Keratinocyte (primary cell): ENCODE results near the gene SDK2. TPM values are rescaled to one million over a fixed set of nuclear protein-coding genes. Genes with fewer than 3 reads are reported as not detected.

Experiments
- DNase-seq: peaks from one replicate; pipeline ENCODE4 v3.0.0-alpha.2; 2011; ENCODE audit warnings: low read depth, missing footprints, low spot score
- FAIRE-seq: peaks from 2 replicates; lab custom pipeline; 2011; peaks lifted over from hg19 to GRCh38; lab: Jason Lieb, UNC
- H2AFZ ChIP-seq: 2 replicates; pipeline ENCODE4 v1.6.0; 2012; ENCODE audit warnings: low read length, control low read depth, inconsistent platforms; ENCODE audit not compliant: control insufficient read depth
- H3K27ac ChIP-seq: 2 replicates; pipeline ENCODE4 v1.5.1; 2011; ENCODE audit warnings: low read length; ENCODE audit not compliant: control insufficient read depth, insufficient read depth
- H3K27me3 ChIP-seq: 3 replicates; pipeline ENCODE4 v1.6.0; 2011; ENCODE audit warnings: low read length; ENCODE audit not compliant: control insufficient read depth, insufficient read depth; ENCODE audit errors: extremely low read depth
- H3K36me3 ChIP-seq, 2 experiments: 2 replicates in 1 of 2; 3 replicates in 1 of 2; pipeline ENCODE4 v1.5.1; 2011; ENCODE audit warnings: low read length in 2 of 2, mild to moderate bottlenecking in 1 of 2; ENCODE audit not compliant: control insufficient read depth in 2 of 2, insufficient read depth in 2 of 2; ENCODE audit errors: extremely low read depth in 1 of 2
- H3K4me1 ChIP-seq: 3 replicates; pipeline ENCODE4 v1.5.1; 2011; ENCODE audit warnings: low read length; ENCODE audit not compliant: control insufficient read depth, insufficient read depth; ENCODE audit errors: extremely low read depth
- H3K4me2 ChIP-seq: 3 replicates; pipeline ENCODE4 v1.6.0; 2011; ENCODE audit warnings: low read depth, low read length; ENCODE audit not compliant: control insufficient read depth, insufficient read depth; ENCODE audit errors: extremely low read depth
- H3K4me3 ChIP-seq, 3 experiments: fragments of 200-600 bp in 1 of 3; sonication (generic) in 1 of 3; 2 replicates in 2 of 3; 3 replicates in 1 of 3; pipeline ENCODE4 v1.5.1; 2011 to 2016; ENCODE audit warnings: low read length in 3 of 3, mild to moderate bottlenecking in 3 of 3, control low read depth in 2 of 3, inconsistent platforms in 1 of 3, low read depth in 1 of 3, mixed read lengths in 1 of 3, mixed run types in 1 of 3, moderate library complexity in 1 of 3; ENCODE audit not compliant: control insufficient read depth in 2 of 3, insufficient read depth in 2 of 3; ENCODE audit errors: extremely low read depth in 1 of 3
- H3K79me2 ChIP-seq: 2 replicates; pipeline ENCODE4 v1.6.0; 2012; ENCODE audit warnings: low read length; ENCODE audit not compliant: control insufficient read depth, insufficient read depth
- H3K9ac ChIP-seq: 3 replicates; pipeline ENCODE4 v1.6.0; 2011; ENCODE audit warnings: low read length; ENCODE audit not compliant: control insufficient read depth, insufficient read depth; ENCODE audit errors: extremely low read depth
- H3K9me1 ChIP-seq: 3 replicates; pipeline ENCODE4 v1.6.0; 2011; ENCODE audit warnings: low read length; ENCODE audit not compliant: control insufficient read depth, insufficient read depth; ENCODE audit errors: extremely low read depth
- H3K9me3 ChIP-seq: 2 replicates; pipeline ENCODE4 v1.5.1; 2012; ENCODE audit warnings: low read depth, low read length; ENCODE audit not compliant: control insufficient read depth
- H4K20me1 ChIP-seq: 3 replicates; pipeline ENCODE4 v1.6.0; 2011; ENCODE audit warnings: low read length; ENCODE audit not compliant: control insufficient read depth, insufficient read depth; ENCODE audit errors: extremely low read depth
- EZH2 ChIP-seq: IDR thresholded peaks from one replicate; pipeline ENCODE4 v1.6.1; 2012; ENCODE audit warnings: inconsistent platforms, mild to moderate bottlenecking, low read length, moderate library complexity
- dilution Hi-C: fragments of 300-500 bp; cut with MboI; formaldehyde crosslinking; loops from one replicate; pipeline ENCODE4 v1.7.0; 2020; ENCODE audit warnings: low sequenced_read_pairs; ENCODE audit not compliant: extremely low pct_ligation_motif_present
- polyA plus RNA-seq, 5 experiments: library from polyadenylated mRNA; depleted of rRNA in 3 of 5; stranded (reverse) in 3 of 5; stranded (forward) in 1 of 5; unstranded in 1 of 5; fragments of >200 nt; gene quantifications; 1 replicate in 1 of 5; 2 replicates in 3 of 5; 3 replicates in 1 of 5; pipeline versions ENCODE4 v1.2.1 to v1.2.3, GENCODE V29; 2011 to 2012; ENCODE audit warnings: missing spikeins in 2 of 5, low read depth in 1 of 5, low replicate concordance in 1 of 5
- TF ChIP-seq, protein P1 (sequence below), 3 experiments: IDR thresholded peaks in 1 of 3; conservative IDR thresholded peaks in 1 of 3; optimal IDR thresholded peaks in 1 of 3; 2 replicates in 2 of 3; 3 replicates in 1 of 3; pipeline versions ENCODE3 to v1.5.1; 2011; ENCODE audit warnings: low read length in 3 of 3, mild to moderate bottlenecking in 3 of 3, moderate library complexity in 2 of 3, control low read depth in 1 of 3, inconsistent platforms in 1 of 3; ENCODE audit not compliant: insufficient read depth in 2 of 3; ENCODE audit errors: extremely low read depth in 1 of 3

Gene SDK2
- polyA plus RNA-seq, 1 donor (not counting 4 experiments of a cell fraction or from before 2014, with no cell fraction given), result 1.8 TPM

DNA sequence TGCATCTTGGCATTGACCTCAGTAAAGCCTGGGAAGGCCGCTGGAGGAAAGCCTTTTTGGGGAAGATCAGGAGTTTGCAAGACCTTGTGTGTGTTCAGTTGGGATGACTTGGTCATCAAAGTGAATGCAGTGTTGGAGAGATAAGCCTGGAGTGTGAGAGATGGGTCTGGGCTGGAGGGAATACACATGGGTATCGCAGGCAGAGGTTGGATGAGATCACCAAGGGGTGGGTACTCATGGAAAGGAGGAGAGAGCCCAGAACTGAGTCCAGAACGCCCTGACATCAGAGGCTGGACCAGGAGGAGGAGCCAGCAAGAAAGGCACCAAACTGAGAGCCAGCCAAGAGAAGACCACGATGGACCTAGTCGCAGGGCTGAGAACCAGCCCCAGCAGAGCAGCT, 35.2 kb downstream of the SDK2 start:
- Histone ChIP-seq H3K79me2 (peaks cover 16% of the 10 kb centered on the region), H3K36me3 (peaks cover 0 to 4% of the 10 kb centered on the region in 2 experiments), H4K20me1 (no peaks in the 10 kb centered on the region), H3K9ac (no peak overlapping the region), H3K9me3 (no peaks in the 10 kb centered on the region), H3K27me3 (no peaks in the 10 kb centered on the region), H3K4me2 (no peak overlapping the region), H3K27ac (no peak overlapping the region), H3K4me3 (no peak overlapping the region), H3K4me1 (peaks cover 6% of the 10 kb centered on the region), H2AFZ (no peak overlapping the region), H3K9me1 (no peaks in the 10 kb centered on the region)
- FAIRE-seq, result no peak
- DNase-seq, result no peak
- dilution Hi-C loops, result no loop called here
- TF ChIP-seq, protein P1, sequence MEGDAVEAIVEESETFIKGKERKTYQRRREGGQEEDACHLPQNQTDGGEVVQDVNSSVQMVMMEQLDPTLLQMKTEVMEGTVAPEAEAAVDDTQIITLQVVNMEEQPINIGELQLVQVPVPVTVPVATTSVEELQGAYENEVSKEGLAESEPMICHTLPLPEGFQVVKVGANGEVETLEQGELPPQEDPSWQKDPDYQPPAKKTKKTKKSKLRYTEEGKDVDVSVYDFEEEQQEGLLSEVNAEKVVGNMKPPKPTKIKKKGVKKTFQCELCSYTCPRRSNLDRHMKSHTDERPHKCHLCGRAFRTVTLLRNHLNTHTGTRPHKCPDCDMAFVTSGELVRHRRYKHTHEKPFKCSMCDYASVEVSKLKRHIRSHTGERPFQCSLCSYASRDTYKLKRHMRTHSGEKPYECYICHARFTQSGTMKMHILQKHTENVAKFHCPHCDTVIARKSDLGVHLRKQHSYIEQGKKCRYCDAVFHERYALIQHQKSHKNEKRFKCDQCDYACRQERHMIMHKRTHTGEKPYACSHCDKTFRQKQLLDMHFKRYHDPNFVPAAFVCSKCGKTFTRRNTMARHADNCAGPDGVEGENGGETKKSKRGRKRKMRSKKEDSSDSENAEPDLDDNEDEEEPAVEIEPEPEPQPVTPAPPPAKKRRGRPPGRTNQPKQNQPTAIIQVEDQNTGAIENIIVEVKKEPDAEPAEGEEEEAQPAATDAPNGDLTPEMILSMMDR (optimal IDR thresholded peaks at IDR 0.05 in 1 of 3, IDR thresholded peaks at IDR 0.05 in 1 of 3, conservative IDR thresholded peaks at IDR 0.05 in 1 of 3; ENCODE audit: extremely low read depth in 1 of 3, insufficient read depth in 2 of 3, low read length in 3 of 3), result no peak
- no peak for TF ChIP-seq EZH2

DNA sequence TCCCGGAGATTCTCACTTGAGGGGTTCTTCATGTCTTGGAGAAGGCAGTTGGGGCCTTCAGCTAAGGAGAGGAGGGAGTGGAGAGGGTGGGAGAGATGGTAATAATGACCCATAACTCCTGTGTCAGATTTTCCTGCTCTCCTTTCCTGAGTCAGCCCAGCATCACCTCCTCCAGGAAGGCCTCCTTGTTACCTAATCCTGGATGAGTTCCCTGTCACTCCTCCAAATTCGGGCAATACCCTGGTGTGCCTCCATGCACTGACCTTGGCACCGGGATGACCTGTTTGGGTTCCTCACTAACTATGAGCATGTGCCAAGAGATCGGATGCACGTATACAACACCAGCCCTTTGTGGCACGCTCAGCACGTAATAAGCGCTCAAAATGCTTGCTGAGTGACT, 38.8 kb downstream of the SDK2 start:
- no peak overlapping the region for H3K9ac ChIP-seq
- H3K36me3 ChIP-seq, result peaks cover 0 to 7% of the 10 kb centered on the region in 2 experiments
- FAIRE-seq (no peak), DNase-seq (no peak)
- TF ChIP-seq, protein P1 (optimal IDR thresholded peaks at IDR 0.05 in 1 of 3, IDR thresholded peaks at IDR 0.05 in 1 of 3, conservative IDR thresholded peaks at IDR 0.05 in 1 of 3; ENCODE audit: extremely low read depth in 1 of 3, insufficient read depth in 2 of 3, low read length in 3 of 3), result no peak
- no peak for TF ChIP-seq EZH2
- no peak overlapping the region for H3K27ac ChIP-seq
- dilution Hi-C loops, result no loop called here
- no peaks in the 10 kb centered on the region for H3K27me3 ChIP-seq
- no peaks in the 10 kb centered on the region for H4K20me1 ChIP-seq
- no peak overlapping the region for H3K4me3 ChIP-seq
- no peak overlapping the region for H3K4me2 ChIP-seq
- H3K4me1 ChIP-seq, result no peaks in the 10 kb centered on the region
- H3K9me1 ChIP-seq, result no peaks in the 10 kb centered on the region
- H3K79me2 ChIP-seq, result no peaks in the 10 kb centered on the region
- no peaks in the 10 kb centered on the region for H3K9me3 ChIP-seq
- no peak overlapping the region for H2AFZ ChIP-seq
